GM12874 (cell line): ENCODE measurements around the gene KCNJ10.

Experiments used
- TF ChIP-seq, protein P1 (sequence below): IDR thresholded peaks from 2 replicates; pipeline ENCODE4 v1.5.1; 2011; ENCODE audit warnings: low read depth, mild to moderate bottlenecking, control low read depth, low read length, moderate library complexity; ENCODE audit not compliant: insufficient read depth

Gene KCNJ10

DNA sequence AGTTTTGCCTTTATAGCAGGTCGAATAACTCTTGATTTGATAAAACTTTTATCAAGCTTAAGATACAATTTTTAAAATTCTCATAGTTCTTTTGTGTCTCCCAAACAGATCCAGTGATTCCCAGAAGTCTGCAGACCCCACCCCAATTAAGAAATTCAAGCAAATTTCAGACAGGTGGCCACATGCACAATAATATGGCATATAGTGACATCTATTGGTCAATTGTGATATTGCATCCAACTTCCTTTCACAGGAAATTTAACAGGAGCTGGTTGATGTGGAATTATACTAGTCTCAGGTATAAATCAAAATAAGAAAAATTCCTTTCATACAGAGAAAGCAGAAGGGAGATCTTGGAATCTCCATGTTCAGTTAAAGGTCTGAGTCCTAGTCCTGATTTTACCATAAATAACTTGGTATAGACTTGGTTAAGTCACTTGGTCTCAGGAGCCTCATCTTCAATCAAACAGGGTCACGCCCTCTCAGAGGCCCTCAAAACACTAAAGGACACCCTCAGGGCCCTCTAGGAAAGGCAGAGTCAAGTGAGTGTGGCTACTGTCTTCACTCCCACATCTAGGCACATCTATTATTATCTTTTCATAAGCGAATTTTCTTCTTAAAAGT, 62.3 kb downstream of the KCNJ10 start:
- TF ChIP-seq, protein P1, sequence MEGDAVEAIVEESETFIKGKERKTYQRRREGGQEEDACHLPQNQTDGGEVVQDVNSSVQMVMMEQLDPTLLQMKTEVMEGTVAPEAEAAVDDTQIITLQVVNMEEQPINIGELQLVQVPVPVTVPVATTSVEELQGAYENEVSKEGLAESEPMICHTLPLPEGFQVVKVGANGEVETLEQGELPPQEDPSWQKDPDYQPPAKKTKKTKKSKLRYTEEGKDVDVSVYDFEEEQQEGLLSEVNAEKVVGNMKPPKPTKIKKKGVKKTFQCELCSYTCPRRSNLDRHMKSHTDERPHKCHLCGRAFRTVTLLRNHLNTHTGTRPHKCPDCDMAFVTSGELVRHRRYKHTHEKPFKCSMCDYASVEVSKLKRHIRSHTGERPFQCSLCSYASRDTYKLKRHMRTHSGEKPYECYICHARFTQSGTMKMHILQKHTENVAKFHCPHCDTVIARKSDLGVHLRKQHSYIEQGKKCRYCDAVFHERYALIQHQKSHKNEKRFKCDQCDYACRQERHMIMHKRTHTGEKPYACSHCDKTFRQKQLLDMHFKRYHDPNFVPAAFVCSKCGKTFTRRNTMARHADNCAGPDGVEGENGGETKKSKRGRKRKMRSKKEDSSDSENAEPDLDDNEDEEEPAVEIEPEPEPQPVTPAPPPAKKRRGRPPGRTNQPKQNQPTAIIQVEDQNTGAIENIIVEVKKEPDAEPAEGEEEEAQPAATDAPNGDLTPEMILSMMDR: peak; percentile 31; the same call in 1 of the 2 replicates

DNA sequence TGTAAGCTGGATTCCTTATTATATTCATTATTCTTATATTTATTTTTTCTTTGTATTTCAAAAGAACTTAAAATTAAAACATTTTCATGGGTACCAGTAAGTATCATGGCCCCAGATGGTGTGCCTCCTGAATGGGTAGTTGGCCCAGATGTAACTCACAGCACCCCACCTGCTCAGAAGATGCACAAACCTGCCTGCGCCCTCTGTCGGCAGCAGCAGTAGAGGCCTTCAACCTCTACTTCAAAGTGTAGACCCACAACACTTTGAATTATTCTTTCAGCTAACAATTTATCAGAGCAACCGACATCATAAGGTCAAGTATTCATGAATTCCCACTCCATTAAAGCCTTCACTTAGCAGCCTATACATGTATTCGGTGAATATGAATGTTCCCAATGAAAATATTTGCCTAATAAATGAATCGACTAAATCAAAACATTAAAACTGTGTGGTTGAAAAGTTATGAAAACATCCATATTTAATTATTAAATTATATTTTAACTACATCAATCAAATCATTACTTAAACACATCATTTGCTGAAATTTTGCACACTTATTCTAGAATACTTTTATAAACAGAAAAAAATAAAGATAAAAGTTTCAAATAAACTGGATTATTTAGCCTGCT, 63.5 kb downstream of the KCNJ10 start:
- TF ChIP-seq, protein P1: peak; percentile 90

DNA sequence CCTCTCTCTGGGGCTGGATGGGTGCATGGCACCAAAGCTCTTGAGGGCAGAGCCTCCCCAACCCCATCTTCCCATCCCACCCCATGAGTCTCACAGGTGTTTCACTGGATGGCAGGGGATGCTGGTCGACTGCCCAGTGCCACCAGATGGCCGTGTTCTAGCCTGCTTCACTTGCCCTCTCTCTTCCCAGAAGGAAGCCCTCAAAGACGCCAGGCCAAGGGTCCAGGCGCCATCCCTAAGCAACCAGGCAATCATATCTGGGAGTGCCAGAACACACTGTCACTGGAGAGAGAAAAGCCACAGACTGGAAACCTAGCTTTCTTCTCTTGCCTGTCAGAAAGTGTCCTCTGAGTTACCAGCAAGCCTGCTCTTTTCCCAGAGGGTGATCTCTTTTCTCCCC, 64.9 kb downstream of the KCNJ10 start:
- TF ChIP-seq, protein P1: no peak

DNA sequence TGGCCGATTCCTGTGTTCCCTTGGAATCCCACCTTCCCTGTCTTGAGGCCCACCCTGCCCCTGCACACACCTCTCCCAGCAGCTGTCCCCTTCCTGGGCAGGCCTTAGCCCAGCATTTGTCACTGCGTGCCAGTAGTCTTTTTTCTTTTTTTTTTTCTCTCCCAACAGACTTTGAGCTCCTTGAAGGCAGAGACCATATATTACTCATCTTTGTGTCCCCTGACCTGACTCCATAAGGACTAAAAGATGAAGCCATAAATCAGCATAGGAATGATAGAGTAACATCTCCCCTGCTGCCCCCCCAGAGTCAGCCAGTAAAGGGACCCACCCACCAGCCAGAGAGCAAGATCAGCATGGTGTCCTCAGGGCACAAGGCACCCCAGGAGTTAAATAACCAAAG, 65.5 kb downstream of the KCNJ10 start:
- TF ChIP-seq, protein P1: no peak

DNA sequence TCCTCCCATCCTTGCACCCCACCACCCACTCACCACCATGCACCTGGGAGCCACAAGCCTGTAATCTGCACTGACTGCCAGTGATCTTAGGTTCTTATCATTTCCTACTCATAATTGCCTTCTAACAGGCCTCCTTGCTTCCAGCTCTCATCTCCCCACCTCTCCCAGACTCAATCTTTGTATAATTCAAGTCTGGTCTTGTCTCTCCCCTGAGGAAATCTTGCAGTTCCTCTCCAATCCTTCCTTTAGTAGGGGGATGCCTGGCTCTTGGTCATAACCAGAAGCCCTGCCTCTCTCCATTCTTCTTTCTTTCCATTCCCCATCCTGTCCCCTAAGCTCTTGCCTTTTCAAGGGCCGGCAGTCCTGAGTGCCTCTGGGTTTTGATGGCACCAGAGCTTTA, 66.0 kb downstream of the KCNJ10 start:
- TF ChIP-seq, protein P1: no peak

DNA sequence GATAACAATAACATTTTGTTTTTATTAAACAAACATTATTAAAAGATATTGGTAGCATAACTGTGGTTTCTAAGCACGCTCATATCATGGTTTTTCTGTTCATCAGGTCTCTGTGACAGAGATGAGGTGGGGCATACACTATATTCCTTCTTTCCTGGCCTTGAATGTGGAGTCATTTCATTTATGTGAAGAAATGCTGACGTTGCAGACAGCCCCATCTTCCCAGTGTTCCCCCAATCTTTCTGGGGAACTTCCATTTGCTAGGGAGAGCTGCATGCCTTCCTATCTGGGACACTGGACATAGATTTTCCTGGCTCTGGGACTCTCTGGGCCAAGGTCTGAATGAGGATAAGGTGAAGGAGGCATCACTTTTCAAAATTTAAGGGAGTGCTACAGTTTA, 68.5 kb downstream of the KCNJ10 start:
- TF ChIP-seq, protein P1: no peak

DNA sequence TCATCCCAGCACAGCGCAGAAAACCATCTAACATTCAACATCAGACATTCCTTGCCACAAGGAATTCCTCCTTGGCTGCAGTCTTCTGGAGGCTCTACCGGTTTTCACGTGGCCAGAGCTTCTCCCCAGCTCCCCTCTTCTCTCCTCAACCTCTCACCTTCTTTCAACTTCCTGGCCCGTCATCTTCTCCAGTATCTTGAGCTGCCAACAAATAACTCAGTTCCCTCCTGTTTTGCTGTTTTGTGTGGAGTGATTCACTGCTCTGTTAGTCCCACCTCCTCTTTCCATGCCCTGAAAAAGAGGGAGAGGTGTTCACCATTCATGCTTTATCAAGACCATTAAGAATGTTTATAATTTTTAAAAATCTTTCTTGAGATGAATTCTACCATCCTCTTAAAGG, 70.8 kb downstream of the KCNJ10 start:
- TF ChIP-seq, protein P1: no peak
